Thoracic aorta endothelial cell (primary cell): ENCODE data around the gene SAP25. TPM values are rescaled to one million over a fixed set of nuclear protein-coding genes. Genes with fewer than 3 reads are reported as not detected.

ENCODE experiments used
- small RNA-seq: library from RNA; depleted of rRNA; stranded (forward); fragments of <200 nt; gene quantifications from one replicate; pipeline ENCODE3, GENCODE V24; 2012
- total RNA-seq: library from RNA; depleted of rRNA; stranded (reverse); fragments of >200 nt; gene quantifications from 2 replicates; pipeline ENCODE4 v1.2.3, GENCODE V29; 2012

SAP25 gene
- 0.53 TPM in 1 of 2 replicates, not detected in the other for total RNA-seq

DNA sequence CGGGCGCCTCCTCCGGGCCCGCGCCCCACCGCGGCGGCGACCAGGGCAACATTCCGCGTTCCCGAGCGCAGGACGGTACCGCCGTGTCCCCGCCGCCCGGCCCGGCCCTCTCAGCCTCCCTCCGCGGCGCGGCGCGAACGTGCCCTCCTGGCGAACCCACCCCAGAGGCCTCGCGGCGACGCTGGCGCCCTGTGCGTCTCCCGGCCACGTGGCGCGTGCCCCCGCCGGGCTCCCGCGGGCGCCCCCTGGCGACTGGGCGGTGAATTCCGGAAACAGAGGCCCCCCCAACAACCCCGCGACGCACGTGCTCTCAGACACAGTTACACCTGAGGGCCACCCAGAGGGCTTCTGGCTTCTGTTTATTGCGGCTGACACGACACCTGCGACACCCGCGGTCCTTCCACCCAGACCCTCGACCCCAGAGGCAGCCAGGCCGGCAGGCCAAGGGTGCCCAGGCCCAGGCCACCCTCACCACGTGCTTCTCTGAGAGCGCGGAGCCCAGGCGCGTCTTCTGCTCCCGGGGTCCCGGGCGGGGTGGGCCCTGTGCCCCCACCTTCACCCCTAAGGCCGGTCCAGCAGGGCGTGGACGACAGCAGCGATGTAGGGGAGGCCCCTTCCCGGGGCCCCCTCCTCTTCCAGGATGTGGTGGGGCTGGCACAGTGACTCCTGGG lies at the start of gene SAP25:
TSS of gene SAP25 (minus strand) at position 210 of the 671 bp plus-strand sequence. CDS start at position 52, 158 bp downstream.

DNA sequence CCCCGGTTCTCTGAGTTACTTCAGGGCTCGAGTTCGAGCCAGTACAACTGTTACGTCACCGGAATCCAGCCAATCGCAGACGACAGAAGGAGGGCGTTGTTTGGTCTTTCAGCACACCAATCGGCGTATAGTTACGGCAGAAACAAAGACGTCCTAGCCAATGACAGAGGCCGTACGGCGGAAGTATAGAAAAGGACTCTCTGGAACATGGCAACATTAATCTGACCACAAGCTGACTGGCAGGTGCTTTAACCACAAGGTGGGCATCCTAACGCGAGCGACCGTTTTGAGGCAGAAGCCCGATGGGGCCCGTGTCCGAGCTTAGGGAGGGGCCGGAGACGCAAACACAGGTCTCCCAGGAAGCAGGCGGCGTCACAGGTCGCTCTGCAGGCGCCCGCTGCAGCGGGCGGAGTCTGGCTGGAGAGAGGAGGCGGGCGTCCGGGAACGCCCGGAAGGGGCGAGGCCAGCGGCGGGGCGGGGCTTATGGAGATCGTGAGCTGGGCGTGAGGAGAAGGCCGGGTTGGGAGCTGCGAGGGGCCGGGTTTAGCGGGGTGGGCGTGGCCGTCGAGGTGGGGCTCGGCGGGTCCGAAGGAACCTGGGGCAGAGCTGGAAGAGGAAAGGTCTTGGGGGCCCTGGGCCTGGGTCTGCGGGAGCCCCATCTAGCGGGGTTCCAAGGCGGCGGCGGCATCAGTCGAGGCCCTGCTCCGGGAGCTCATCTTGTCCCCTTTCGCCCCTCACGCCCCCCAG lies 38.5 kb upstream of the SAP25 start, which contains the start of gene MOSPD3:
TSS of gene MOSPD3 (plus strand) at position 558 of the 747 bp plus-strand sequence. CDS start 252 bp downstream, outside the sequence.

GRCh38 chr7:100586266-100587025 lies 12.7 kb upstream of the SAP25 start, which contains the start of gene FBXO24:
FBXO24 (plus strand) TSS chr7:100586328; CDS start chr7:100586626, 298 bp downstream.

DNA sequence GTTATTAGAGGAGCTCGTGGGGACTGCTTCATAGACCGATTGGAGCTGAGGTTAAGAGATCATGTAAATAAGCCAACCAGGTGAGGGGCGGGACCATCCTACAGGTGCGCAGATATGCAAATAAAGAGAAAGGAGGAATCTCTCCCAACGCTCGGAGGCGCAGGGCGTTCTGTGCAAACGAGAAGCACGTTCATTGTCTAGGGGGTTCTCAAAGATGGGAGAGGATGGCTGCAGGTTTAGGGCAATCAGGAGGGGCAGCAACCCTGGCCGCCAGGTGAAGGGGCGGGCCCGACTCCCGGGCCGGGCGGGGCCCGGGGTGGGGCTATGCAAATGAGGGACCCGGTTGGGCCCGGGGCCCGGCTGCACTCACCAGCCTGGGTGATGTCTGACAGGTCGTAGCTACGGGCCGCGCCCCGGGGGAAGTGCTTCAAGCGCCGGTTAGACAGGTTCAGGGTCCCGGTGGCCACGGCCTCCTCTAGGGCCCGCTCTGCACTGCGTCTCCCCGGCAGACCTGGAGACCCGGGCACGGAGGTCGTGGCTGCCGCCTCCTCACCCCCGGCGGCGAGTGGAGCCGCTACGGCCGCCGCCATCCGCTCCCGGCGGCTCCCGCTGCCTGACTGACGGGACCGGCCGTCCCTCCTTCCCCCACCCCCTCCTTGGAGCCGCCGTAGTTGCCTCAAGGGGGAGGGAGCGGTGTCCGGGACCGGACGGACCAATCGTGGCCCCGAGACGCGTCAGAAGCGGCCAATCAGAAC lies 12.0 kb upstream of the SAP25 start, which contains the start of gene LRCH4:
TSS of gene LRCH4 (minus strand) at position 619 of the 755 bp plus-strand sequence. CDS start at position 590, 29 bp downstream.

GRCh38 chr7:100538654-100539435 lies 34.9 kb downstream of the SAP25 start, which contains the start of gene AGFG2:
AGFG2 (plus strand) TSS chr7:100539203; CDS start chr7:100539347, 144 bp downstream.

Small RNA genes lying within 50 kb of the gene (small RNA-seq; reads per million reads assigned to genes)
- gene RN7SL416P: not detected
- gene SAP25: not detected

Other genes with a start within 250 kb of the SAP25 start
- 12.4 and 14.9 TPM in 2 replicates for gene PILRB, start 215.8 kb downstream of the SAP25 start, total RNA-seq
- 0.22 and 0.40 TPM in 2 replicates for gene PILRA, start 200.4 kb downstream of the SAP25 start, total RNA-seq
- 0.53 and 0.79 TPM in 2 replicates for gene ZCWPW1, start 145.2 kb downstream of the SAP25 start, total RNA-seq
- gene MEPCE, start 144.1 kb downstream of the SAP25 start, total RNA-seq: 33.0 and 44.9 TPM in 2 replicates
- 13.9 and 14.5 TPM in 2 replicates for gene PPP1R35, start 137.4 kb downstream of the SAP25 start, total RNA-seq
- gene SPACDR, start 109.6 kb downstream of the SAP25 start, total RNA-seq: 1.7 and 1.9 TPM in 2 replicates
- 45.9 and 54.2 TPM in 2 replicates for gene TSC22D4, start 94.7 kb downstream of the SAP25 start, total RNA-seq
- gene NYAP1, start 90.0 kb downstream of the SAP25 start, total RNA-seq: 2.7 and 4.1 TPM in 2 replicates
- gene AGFG2, start 34.7 kb downstream of the SAP25 start, total RNA-seq: 33.0 and 36.8 TPM in 2 replicates
- gene LRCH4, start 12.2 kb upstream of the SAP25 start, total RNA-seq: 18.6 and 21.3 TPM in 2 replicates
- 0.14 and 0.27 TPM in 2 replicates for gene FBXO24, start 12.4 kb upstream of the SAP25 start, total RNA-seq
- 1.2 and 1.3 TPM in 2 replicates for gene PCOLCE, start 28.5 kb upstream of the SAP25 start, total RNA-seq
- gene MOSPD3, start 38.6 kb upstream of the SAP25 start, total RNA-seq: 6.6 and 6.7 TPM in 2 replicates
- 0.27 and 0.43 TPM in 2 replicates for gene TFR2, start 67.7 kb upstream of the SAP25 start, total RNA-seq
- not detected in 2 replicates for gene ACTL6B, start 82.5 kb upstream of the SAP25 start, total RNA-seq
- 79.8 and 94.3 TPM in 2 replicates for gene GNB2, start 99.8 kb upstream of the SAP25 start, total RNA-seq
- 20.1 and 23.1 TPM in 2 replicates for gene GIGYF1, start 120.3 kb upstream of the SAP25 start, total RNA-seq
- gene POP7, start 132.2 kb upstream of the SAP25 start, total RNA-seq: 36.7 and 44.8 TPM in 2 replicates
- not detected in 2 replicates for gene EPO, start 146.6 kb upstream of the SAP25 start, total RNA-seq
- not detected in 2 replicates for gene ZAN, start 159.7 kb upstream of the SAP25 start, total RNA-seq